HT1080 (cell line): ENCODE data around the gene STAC2. TPM values are rescaled to one million over a fixed set of nuclear protein-coding genes. Genes with fewer than 3 reads are reported as not detected.

Experiments used
- DNase-seq: peaks from one replicate; pipeline ENCODE4 v3.0.0-alpha.2; 2015; ENCODE audit warnings: low read depth
- total RNA-seq: library from RNA; depleted of rRNA; stranded (reverse); fragments of >200 nt; shearing (Covaris generic); gene quantifications from 2 replicates; pipeline ENCODE4 v1.2.3, GENCODE V29; 2014

Gene STAC2
- total RNA-seq, 1 experiment from 2014 or later, result not detected

DNA sequence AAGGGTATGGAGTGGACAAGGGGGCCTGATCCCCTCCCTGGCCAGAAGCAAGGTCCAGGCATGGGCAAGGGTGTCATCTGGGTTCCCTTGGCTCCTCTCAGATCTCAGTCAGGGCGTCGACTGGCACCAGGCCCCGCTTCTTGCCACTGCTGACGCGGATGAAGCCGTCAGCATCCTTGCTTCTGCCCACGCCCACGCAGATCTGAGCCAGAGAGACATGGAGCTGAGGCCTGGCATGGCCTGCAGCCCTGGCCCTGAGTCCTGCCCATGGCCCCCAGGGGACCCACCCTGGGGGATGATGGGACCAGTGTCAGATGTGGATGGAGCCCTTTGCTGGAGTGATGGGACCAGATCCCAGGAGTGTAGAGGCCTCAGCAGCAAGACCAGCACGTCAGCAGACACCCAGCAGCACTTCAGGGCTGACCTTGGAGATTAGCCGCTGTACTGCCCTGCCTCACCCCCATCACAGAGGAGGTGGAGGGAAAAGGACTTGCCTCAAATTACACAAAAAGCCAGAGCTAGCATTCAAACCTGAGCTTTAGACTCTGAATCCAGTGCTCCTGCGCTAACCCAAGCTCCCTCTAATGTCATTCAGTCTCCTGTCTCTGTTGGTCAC lies 13.4 kb downstream of the STAC2 start:
- DNase-seq, result no peak

DNA sequence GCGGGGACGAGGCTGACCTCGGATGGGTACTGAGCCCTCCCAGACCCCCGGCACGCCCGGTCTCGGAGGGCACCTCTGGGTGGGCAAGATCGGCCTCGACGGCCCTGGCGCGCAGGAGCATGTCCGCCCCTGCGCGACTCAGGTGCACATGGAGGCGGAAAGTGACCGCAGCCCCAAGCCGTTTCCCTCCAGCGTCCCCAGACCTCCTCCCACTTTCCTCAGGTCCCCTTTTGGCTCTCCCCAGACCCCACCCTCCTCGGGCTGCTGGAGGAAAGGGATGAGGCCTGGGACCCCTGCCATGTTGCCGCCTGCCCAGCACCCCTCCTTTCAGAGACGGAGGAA lies 15.7 kb downstream of the STAC2 start:
- DNase-seq, result no peak

DNA sequence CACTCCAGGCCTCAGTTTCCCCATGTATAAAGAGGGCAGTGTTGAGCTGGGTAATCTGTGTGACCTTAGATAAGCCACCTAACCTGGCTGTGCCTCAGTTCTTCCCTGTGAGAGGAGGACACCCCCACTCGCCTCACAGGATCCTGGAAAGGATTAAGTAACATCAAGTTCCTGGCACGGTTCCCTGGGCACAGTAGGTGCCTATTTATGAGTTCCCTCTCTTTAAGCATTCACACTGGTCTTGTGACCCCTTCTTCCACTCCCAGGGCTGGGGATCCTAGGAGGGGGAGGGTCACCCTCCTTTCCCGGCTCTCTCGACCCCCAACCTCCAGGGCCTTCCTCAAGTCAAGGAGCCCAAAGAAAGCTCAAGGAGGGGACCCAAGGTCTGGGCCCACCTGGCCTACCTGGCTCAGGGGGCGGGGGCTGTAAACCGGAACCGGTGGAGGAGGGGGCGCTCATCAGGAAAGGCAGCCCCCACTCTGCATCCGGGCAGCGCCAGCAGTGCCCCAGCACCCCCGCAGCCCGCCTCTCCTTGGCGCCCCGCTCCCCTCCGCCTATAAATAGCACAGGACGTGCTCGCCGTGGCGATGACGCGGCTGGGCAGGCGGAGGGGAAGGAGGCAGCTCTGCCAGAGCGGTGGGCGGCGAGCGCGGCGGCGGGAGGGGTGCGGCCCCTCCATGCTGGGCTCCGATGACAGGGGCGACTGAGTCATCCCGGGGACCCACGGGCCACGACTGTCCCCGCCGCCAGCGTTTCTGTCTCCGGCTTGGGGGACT lies 16.2 kb downstream of the STAC2 start:
- no peak for DNase-seq

DNA sequence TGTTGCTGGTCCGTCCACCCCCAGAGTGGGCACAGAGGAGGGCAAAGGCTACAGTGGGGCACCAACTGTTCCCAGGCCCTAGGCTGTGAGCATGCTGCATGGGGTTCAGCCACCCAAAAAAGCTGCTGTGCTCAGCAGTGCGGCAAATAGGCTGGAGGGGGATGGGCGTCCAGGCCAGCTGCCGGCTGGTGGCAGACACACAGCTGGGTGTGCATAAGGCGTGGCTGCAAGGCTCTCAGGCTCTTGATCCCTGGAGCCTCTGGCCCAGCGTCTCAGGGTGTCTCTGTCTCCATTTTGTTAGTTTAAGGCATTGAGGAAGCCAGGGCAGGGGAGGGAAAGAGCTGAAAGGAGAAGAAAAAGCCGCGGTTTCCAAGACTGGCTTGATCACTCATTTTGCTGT lies 16.9 kb downstream of the STAC2 start:
- no peak for DNase-seq

DNA sequence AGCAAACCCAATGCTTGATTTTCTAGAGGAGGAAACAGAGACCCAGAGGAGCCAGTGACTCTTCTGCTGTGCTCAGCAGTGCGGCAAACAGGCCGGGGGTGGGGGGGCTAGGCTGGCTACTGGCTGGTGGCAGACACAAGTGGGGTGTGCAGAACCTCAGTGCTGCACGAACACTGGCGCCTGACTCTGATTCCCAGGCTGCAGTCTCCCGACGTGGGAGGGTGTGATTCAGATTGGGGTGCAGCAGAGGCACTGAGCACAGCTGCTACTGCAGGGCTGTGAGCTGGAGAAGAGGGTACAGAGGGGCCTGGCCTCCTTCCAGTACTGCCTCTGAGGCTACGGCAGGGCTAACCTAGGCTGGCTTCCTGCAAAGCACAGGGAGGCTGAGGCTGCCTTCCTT lies 17.6 kb downstream of the STAC2 start:
- DNase-seq, result no peak

DNA sequence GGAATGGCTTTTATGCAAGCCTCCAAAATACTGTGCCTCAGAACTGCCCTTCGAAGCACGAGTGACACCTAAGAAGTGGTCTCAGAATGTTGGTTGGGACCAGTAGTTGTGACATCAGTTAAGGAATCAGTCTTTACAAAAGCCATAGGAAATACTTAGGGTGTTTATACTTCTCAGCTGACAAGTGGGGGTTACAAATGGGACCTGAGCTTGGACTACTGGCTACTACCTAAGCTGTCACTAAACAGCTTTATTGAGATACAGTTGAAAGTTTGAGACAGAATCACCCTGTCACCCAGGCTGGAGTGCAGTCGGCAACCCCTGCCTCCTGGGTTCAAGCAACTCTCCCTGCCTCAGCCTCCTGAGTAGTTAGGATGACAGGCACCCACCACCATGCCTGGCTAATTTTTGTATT lies 20.6 kb downstream of the STAC2 start:
- DNase-seq, result no peak

DNA sequence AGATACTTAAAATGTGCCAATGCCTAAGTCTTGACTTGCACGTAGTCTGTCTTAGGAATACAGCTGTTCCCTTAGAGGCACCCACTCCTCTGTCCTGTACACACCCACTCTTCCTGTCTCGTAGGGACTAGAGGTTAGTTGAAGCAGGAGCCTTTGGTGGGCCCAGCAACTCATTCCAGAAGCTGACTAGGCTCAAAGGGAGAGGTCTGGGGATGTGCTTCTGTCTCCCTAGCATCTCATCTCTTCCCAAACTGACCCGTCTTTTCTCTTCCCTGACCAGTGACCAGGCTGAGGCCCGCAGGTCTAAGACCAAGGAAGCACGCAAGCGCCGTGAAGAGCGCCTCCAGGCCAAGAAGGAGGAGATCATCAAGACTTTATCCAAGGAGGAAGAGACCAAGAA lies 21.5 kb downstream of the STAC2 start:
- DNase-seq, result no peak

DNA sequence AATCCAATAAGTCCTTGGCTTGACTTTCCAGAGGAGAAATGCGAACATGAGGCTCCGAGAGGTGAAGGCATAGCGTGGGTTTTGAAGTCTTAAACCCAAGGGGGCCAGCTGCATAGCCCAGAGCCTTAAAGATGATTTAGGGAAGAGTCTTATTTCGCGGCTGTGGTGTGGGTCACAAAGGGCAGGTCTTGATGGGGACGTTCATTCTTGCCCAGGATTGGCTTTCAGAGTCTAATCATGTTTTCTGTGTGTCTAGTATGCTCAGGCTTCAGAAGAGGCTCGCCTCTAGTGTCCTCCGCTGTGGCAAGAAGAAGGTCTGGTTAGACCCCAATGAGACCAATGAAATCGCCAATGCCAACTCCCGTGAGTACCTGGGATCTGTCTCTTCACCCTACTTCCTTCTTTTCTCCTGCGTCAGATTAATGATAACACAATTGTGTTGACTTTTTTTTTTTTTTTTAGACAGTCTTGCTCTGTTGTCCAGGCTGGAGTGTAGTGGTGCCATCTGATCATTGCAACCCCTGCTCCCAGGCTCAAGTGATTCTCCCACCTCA lies 24.7 kb downstream of the STAC2 start:
- DNase-seq, result no peak

DNA sequence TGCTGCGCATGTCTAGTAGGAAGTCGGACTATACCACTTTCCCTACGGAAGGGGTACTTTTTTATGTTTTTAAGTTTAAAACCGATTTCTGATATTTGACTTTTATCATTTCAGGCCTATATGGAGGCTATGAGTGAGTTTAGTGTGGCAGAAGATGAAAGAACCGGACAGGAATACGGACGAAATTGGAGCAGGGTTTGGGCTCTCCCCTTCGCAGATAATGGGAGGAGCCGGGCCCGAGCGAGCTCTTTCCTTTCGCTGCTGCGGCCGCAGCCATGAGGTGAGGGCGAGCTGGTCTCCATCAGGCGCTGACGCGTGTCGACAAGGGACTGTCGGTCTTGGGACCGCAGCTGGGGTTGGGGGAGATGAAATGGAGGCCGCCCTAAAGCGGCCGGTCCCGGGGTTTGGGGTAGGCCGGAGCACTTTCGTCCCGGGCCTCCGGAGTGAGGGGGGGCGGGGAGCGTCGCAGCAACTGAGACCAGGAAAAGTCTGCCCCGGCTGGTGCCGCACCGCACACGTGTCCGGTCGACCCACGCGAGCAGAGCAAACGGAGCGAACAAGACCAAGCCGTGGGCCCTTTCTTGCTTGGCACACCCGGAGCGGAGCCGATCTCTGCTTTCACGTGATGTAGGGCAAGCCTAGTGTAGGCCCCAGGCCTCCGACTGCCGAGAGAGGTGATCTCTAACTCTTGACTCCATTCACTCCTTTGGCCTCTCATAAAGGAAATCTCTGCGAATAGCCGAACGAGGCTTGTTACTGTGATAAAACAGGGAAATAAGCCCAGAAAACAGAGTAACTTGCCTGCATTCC lies 25.5 kb downstream of the STAC2 start, which contains the start of gene RPL19:
RPL19 (plus strand) TSS at position 214 of the 810 bp plus-strand sequence; CDS start at position 276, 62 bp downstream.
- DNase-seq, result no peak

DNA sequence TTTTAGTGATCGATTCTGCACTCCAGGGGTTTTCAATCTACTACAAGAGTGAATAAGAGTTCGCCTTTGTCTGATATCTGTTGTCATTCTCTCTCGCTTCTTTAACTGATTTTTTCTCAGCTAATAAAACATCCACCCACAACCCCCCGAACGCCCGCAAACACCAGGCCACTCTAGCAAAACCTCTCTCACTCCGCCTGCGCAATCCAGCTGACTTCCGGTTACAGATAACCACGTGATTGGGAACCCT lies 26.0 kb downstream of the STAC2 start:
- peak; percentile 87 for DNase-seq

DNA sequence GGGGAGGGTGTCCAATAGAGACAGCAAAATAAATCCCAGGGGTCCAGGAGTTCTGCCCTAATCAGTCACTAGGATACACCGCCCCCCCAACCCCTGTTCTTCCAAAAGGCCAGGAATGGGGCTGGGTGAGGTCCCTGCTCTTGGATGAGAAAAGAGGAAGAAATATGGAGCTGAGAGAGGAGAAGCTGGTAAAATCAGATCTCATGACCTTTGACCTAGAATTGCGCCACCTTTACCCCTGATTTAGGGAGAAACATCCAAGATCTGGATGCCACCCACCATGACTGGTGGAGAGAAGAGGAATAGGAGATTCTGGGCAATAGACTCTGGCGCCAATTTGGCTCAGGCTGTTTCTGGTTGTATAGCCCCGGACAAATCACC lies 27.6 kb downstream of the STAC2 start:
- DNase-seq, result no peak

DNA sequence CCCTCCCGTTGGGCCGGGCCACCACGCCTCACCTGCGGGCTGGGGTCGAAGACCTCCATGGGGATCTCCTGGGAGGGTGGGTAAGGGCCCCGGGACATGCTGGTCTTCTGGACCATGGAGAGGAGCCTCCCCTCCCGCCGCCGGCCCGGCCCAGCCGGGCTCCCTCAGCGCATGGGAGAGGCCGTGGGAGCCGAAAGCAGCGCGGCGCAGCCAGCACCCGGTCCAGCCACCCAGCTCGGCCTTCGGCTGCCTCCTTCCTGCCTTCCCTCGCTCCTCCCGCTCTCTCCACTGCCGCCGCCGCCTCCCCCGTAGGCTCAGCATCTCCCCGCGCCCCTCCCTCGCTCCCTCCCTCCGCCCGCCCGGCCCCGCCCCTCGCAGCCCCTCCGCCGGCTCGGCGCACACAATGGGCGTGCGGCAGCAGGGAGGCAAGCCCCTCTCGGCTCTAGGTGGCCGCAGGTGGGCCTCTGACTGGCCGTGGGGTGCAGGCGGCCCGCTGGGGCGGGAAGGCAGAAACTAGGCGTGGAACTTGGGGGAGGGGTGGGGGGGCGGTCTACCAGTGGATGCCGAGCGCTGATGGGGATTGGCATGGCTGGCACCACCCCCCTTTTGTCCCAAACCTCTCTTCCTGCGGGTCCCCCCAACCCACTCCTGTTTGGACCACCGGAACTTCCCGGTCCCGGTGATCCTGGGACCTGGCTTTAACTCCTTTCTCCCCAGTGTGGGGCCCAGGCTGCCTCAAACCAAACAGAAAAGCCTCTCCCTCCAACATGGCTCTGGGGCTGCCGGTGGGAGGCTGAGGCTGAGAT lies 28.2 kb downstream of the STAC2 start, which contains the start of gene CACNB1:
CACNB1 (minus strand) TSS at position 290 of the 806 bp plus-strand sequence; CDS start at position 116, 174 bp downstream.
- DNase-seq, result peak; percentile 70

DNA sequence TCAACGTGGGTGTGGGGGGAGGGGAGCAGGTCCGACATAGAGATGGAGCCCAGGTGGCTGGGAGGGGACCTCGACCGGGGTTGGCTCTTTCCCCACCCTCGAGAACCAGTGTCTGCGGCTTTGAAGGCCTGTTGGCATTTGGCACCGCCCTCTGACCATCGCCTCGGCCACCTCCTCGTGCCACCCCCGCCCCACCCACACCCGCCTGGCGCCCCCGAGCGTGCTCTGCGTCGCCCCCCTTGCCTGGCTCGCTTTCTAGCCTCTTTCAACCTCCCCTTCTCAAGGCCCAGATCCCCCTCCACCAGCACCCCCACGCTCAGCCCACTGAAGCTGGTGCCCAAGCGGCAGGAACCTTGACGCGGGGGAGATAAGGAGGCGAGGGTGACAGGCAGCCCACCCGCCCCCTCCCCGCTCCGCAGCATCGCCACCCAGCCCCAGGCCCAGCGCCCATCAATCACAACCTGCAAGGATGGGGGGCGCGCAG lies 28.9 kb downstream of the STAC2 start:
- DNase-seq, result peak; percentile 46

DNA sequence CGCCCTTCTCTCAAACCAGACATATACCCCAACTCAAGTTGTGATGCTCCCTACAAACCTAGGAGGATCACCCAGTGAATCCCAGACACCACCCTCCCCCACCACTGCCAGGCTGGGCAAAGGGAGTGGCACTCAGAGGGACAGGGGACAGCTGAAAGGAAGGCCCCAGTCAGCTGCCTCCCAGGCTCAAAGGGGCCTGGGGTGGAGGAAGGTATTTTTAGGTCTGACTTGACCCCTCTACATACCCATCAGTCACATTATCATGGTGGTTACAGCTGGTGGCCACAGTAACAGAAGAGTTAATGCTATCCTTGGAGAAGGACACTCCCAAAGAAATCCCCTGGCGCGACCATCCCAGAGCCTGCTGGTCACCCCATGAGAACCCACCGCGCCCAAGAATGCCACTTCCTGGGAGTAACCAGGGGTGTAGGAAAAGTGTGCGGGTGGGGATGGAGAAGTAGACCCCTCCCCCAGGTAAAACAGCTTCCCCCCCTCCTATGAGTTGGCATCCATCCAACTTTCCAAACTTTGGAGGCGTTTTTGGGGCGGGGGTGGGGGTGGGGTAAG lies 29.4 kb downstream of the STAC2 start:
- no peak for DNase-seq

DNA sequence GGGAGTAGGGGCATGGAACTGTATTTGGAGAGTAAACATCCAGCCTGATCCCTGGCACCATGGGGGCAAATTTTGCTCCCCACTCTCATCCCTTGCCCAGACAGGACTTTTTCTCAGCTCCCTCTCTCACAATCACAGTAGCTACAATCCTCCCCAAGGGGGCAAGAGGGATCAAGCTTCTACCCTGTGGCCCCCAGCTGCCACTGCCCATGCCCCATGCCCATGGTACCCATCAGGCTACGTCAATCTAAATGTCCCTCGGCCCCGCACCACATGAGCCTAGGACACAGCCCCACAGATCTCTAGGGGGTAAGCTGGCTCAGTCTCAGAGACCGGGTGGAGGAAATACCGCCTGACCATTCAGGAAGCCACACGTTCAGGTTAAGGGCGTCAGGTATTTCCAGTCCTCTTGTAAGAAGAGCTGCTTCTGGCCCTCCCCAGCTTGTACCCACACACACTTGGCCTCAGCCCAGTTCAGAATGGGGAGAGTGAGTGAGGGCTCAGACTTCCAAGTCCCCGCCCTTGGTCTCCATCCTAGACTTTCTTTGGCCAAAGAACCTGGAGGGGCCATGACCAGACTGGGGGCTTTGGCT lies 30.1 kb downstream of the STAC2 start:
- DNase-seq, result no peak

DNA sequence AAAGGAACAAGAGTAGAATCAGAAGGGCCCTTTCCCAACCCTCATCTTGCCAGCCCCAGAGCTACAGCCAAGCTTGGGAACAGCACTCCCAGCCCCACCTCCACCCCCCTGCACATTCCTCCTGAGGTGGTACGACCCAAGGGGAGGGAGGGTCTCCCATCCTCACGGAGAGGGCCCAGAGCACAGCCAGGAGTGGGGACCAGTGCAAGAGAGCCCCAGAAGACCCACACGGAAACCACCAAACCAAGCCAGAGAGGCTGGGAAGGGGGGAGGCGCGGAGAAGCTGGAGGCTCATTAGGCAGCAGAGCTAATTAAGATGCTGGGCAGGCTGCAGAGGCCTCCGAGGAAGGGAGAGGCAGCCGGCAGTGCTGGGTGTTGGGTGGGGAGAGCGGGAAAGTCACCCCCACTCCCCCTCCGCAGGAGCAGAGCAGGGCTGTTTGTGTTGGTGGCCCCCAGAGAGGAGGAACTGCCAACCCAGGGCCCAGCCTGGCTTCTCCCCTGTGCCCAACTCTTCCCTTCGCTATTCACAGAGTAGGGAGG lies 30.7 kb downstream of the STAC2 start:
- DNase-seq, result no peak

DNA sequence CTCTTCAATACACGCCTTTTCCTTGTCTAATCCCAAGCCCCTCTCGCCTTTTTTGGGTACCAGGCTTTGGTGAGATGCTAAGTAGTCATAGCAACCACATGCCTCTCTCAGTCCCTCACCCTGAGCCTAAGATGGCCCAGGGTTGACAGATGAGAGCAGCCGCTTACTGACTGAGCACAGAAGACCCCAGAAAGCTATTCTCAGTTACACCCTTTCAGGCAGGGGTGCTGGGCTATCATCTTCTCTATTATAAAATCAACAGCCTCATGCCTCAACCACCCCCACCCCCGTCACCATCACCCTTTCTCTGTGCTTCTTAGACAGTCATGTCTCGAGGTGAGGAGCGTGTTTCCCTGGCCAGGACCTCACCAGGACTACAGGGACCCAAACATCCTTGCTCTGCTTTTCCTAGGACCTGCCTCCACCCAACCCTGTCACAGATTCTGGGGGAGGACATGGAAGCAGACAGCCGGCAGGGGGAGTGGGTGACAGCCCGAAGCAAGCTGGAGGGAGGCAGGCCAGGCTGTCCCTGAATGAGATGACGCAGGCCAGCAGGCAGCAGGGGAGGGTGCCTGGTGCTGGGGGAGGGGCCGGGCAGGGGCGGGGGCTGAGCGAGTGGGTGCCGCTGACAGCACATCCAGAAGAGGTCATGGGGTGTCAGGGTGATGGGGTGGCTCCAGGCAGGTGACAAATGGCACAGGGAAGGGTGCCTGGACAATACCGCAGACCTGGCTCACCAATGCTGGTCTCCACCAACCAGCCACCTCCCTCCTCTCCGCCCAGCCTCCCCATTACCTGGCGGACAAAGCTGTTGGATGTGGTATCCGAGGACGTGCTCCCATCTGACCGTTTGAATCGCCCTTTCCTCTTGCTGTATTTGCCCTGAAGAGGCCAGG lies 31.4 kb downstream of the STAC2 start:
- DNase-seq, result no peak

DNA sequence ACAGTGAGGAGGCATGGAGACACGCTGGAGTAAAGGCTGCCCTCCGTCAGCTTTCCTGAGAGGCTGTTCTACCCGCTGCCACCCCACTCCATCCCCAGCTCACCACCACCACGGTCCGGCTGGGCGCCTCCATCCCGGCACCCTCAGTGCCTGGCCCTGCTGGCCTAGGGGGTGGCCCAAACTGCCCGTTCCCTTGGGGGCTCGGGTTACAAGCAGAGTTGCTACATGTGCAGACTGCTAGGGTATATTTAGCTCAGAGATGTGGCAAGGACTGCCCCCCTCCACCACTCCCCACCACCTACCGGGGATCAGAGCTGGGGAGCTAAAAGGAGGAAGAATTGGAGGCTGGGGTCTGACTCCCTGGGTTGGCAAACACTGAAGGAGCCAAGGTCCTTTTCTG lies 32.4 kb downstream of the STAC2 start:
- no peak for DNase-seq

DNA sequence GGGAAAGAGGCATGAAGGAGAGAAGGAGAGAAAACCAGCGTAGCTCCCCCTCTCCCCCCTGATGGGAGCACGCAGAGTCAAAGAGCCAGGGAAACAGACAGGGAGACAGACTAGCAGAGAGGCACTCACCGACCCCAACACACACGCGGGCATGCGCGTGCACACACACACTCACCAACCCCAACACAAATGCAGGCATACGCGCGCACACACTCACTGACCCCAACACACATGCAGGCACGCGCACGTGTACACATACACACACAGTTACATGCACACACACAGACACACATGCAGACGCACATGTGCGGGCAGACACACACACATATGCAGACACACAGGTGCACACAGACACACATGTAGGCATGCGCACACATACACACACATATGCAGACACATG lies 32.8 kb downstream of the STAC2 start:
- no peak for DNase-seq
